ENCODE data around the gene DAB2IP.

DAB2IP gene

GRCh38 chr9:121650217-121651007 is 1.0 kb upstream of the DAB2IP start:
- peaks cover 18% of the 10 kb centered on the region for H3K4me1 ChIP-seq (ENCODE audit: control insufficient read depth, insufficient read depth, low read length)
- no peak overlapping the region for H3K9ac ChIP-seq (ENCODE audit: low read length)
- no peaks in the 10 kb centered on the region for H3K27me3 ChIP-seq (ENCODE audit: control insufficient read depth, insufficient read depth, low read length)
- peak overlapping the region; percentile 4 for H3K27ac ChIP-seq (ENCODE audit: low read depth, low read length)
- H3K36me3 ChIP-seq (ENCODE audit: control insufficient read depth, insufficient read depth, low read length), result no peaks in the 10 kb centered on the region
- peak overlapping the region; percentile 82 for H3K4me3 ChIP-seq (ENCODE audit: low read length)

- Histone ChIP-seq H3K9ac (ENCODE audit: low read length) (no peak overlapping the region), H3K27me3 (ENCODE audit: control insufficient read depth, insufficient read depth, low read length) (no peaks in the 10 kb centered on the region), H3K27ac (ENCODE audit: low read depth, low read length) (peak overlapping the region; percentile 8), H3K36me3 (ENCODE audit: control insufficient read depth, insufficient read depth, low read length) (no peaks in the 10 kb centered on the region), H3K4me3 (ENCODE audit: low read length) (peak overlapping the region; percentile 82), H3K4me1 (ENCODE audit: control insufficient read depth, insufficient read depth, low read length) (peaks cover 18% of the 10 kb centered on the region)
Measured at GRCh38 chr9:121651008-121651294, 483 bp upstream of the DAB2IP start.

- Histone ChIP-seq H3K4me1 (ENCODE audit: control insufficient read depth, insufficient read depth, low read length) (peaks cover 20% of the 10 kb centered on the region), H3K36me3 (ENCODE audit: control insufficient read depth, insufficient read depth, low read length) (no peaks in the 10 kb centered on the region), H3K9ac (ENCODE audit: low read length) (peak overlapping the region; percentile 58)
Measured at GRCh38 chr9:121652021-121652837, 795 bp downstream of the DAB2IP start.

GRCh38 chr9:121652838-121653231 is 1.4 kb downstream of the DAB2IP start:
- Histone ChIP-seq H3K9ac (ENCODE audit: low read length) (no peak overlapping the region), H3K27me3 (ENCODE audit: control insufficient read depth, insufficient read depth, low read length) (no peaks in the 10 kb centered on the region), H3K36me3 (ENCODE audit: control insufficient read depth, insufficient read depth, low read length) (no peaks in the 10 kb centered on the region), H3K27ac (ENCODE audit: low read depth, low read length) (no peak overlapping the region), H3K4me1 (ENCODE audit: control insufficient read depth, insufficient read depth, low read length) (peaks cover 23% of the 10 kb centered on the region), H3K4me3 (ENCODE audit: low read length) (peak overlapping the region; percentile 82)

More at GRCh38 chr9:121652021-121652837, 795 bp downstream of the DAB2IP start:
- Histone ChIP-seq H3K27ac (ENCODE audit: low read depth, low read length) (no peak overlapping the region), H3K4me3 (ENCODE audit: low read length) (peak overlapping the region; percentile 82), H3K27me3 (ENCODE audit: control insufficient read depth, insufficient read depth, low read length) (no peaks in the 10 kb centered on the region)

- H3K9ac ChIP-seq (ENCODE audit: low read length), result no peak overlapping the region
- H3K4me3 ChIP-seq (ENCODE audit: low read length), result no peak overlapping the region
- no peaks in the 10 kb centered on the region for H3K36me3 ChIP-seq (ENCODE audit: control insufficient read depth, insufficient read depth, low read length)
- H3K4me1 ChIP-seq (ENCODE audit: control insufficient read depth, insufficient read depth, low read length), result peaks cover 34% of the 10 kb centered on the region
- H3K27ac ChIP-seq (ENCODE audit: low read depth, low read length), result no peak overlapping the region
- H3K27me3 ChIP-seq (ENCODE audit: control insufficient read depth, insufficient read depth, low read length), result no peaks in the 10 kb centered on the region
Measured at GRCh38 chr9:121654499-121655140, 3.2 kb downstream of the DAB2IP start.

GRCh38 chr9:121655231-121655755 is 3.9 kb downstream of the DAB2IP start:
- no peak overlapping the region for H3K9ac ChIP-seq (ENCODE audit: low read length)
- H3K4me1 ChIP-seq (ENCODE audit: control insufficient read depth, insufficient read depth, low read length), result peaks cover 32% of the 10 kb centered on the region
- H3K27ac ChIP-seq (ENCODE audit: low read depth, low read length), result no peak overlapping the region
- H3K27me3 ChIP-seq (ENCODE audit: control insufficient read depth, insufficient read depth, low read length), result no peaks in the 10 kb centered on the region
- H3K36me3 ChIP-seq (ENCODE audit: control insufficient read depth, insufficient read depth, low read length), result no peaks in the 10 kb centered on the region
- no peak overlapping the region for H3K4me3 ChIP-seq (ENCODE audit: low read length)

GRCh38 chr9:121656941-121657470 is 5.6 kb downstream of the DAB2IP start:
- peaks cover 24% of the 10 kb centered on the region for H3K4me1 ChIP-seq (ENCODE audit: control insufficient read depth, insufficient read depth, low read length)
- H3K27me3 ChIP-seq (ENCODE audit: control insufficient read depth, insufficient read depth, low read length), result no peaks in the 10 kb centered on the region
- no peak overlapping the region for H3K27ac ChIP-seq (ENCODE audit: low read depth, low read length)
- no peak overlapping the region for H3K4me3 ChIP-seq (ENCODE audit: low read length)
- no peaks in the 10 kb centered on the region for H3K36me3 ChIP-seq (ENCODE audit: control insufficient read depth, insufficient read depth, low read length)
- H3K9ac ChIP-seq (ENCODE audit: low read length), result no peak overlapping the region

- Histone ChIP-seq H3K36me3 (ENCODE audit: control insufficient read depth, insufficient read depth, low read length) (no peaks in the 10 kb centered on the region), H3K4me3 (ENCODE audit: low read length) (no peak overlapping the region), H3K27ac (ENCODE audit: low read depth, low read length) (peak overlapping the region; percentile 44)
Measured at GRCh38 chr9:121658166-121658565, 6.7 kb downstream of the DAB2IP start.

GRCh38 chr9:121658591-121658990 is 7.2 kb downstream of the DAB2IP start:
- Histone ChIP-seq H3K4me3 (ENCODE audit: low read length) (no peak overlapping the region), H3K4me1 (ENCODE audit: control insufficient read depth, insufficient read depth, low read length) (peaks cover 19% of the 10 kb centered on the region), H3K27me3 (ENCODE audit: control insufficient read depth, insufficient read depth, low read length) (no peaks in the 10 kb centered on the region), H3K9ac (ENCODE audit: low read length) (no peak overlapping the region), H3K27ac (ENCODE audit: low read depth, low read length) (peak overlapping the region; percentile 44), H3K36me3 (ENCODE audit: control insufficient read depth, insufficient read depth, low read length) (no peaks in the 10 kb centered on the region)

More at GRCh38 chr9:121658166-121658565, 6.7 kb downstream of the DAB2IP start:
- H3K4me1 ChIP-seq (ENCODE audit: control insufficient read depth, insufficient read depth, low read length), result peaks cover 19% of the 10 kb centered on the region
- no peaks in the 10 kb centered on the region for H3K27me3 ChIP-seq (ENCODE audit: control insufficient read depth, insufficient read depth, low read length)
- no peak overlapping the region for H3K9ac ChIP-seq (ENCODE audit: low read length)

- no peak overlapping the region for H3K9ac ChIP-seq (ENCODE audit: low read length)
- H3K4me3 ChIP-seq (ENCODE audit: low read length), result no peak overlapping the region
- no peak overlapping the region for H3K27ac ChIP-seq (ENCODE audit: low read depth, low read length)
- no peaks in the 10 kb centered on the region for H3K36me3 ChIP-seq (ENCODE audit: control insufficient read depth, insufficient read depth, low read length)
- no peaks in the 10 kb centered on the region for H3K27me3 ChIP-seq (ENCODE audit: control insufficient read depth, insufficient read depth, low read length)
- peaks cover 19% of the 10 kb centered on the region for H3K4me1 ChIP-seq (ENCODE audit: control insufficient read depth, insufficient read depth, low read length)
Measured at GRCh38 chr9:121660367-121660766, 8.9 kb downstream of the DAB2IP start.

GRCh38 chr9:121660876-121661275 is 9.4 kb downstream of the DAB2IP start:
- H3K36me3 ChIP-seq (ENCODE audit: control insufficient read depth, insufficient read depth, low read length), result no peaks in the 10 kb centered on the region
- peaks cover 19% of the 10 kb centered on the region for H3K4me1 ChIP-seq (ENCODE audit: control insufficient read depth, insufficient read depth, low read length)
- no peak overlapping the region for H3K27ac ChIP-seq (ENCODE audit: low read depth, low read length)
- no peak overlapping the region for H3K4me3 ChIP-seq (ENCODE audit: low read length)
- H3K9ac ChIP-seq (ENCODE audit: low read length), result no peak overlapping the region
- no peaks in the 10 kb centered on the region for H3K27me3 ChIP-seq (ENCODE audit: control insufficient read depth, insufficient read depth, low read length)

GRCh38 chr9:121661328-121661727 is 9.9 kb downstream of the DAB2IP start:
- no peaks in the 10 kb centered on the region for H3K36me3 ChIP-seq (ENCODE audit: control insufficient read depth, insufficient read depth, low read length)
- H3K27ac ChIP-seq (ENCODE audit: low read depth, low read length), result no peak overlapping the region
- H3K27me3 ChIP-seq (ENCODE audit: control insufficient read depth, insufficient read depth, low read length), result no peaks in the 10 kb centered on the region
- peaks cover 19% of the 10 kb centered on the region for H3K4me1 ChIP-seq (ENCODE audit: control insufficient read depth, insufficient read depth, low read length)
- no peak overlapping the region for H3K4me3 ChIP-seq (ENCODE audit: low read length)
- no peak overlapping the region for H3K9ac ChIP-seq (ENCODE audit: low read length)
